Tibial artery (tissue), 4 donors: ENCODE measurements around the gene FAM174C.

ENCODE experiments used
- DNase-seq, 2 donors: peaks; one replicate each; pipeline ENCODE4 v3.0.0-alpha.2; 2019
- H3K27ac ChIP-seq, 2 donors: fragments of 200-600 bp; sonication (generic) in 1 of 2; 1 replicate in 1 of 2; 2 replicates in 1 of 2; pipeline ENCODE4 v1.5.1; 2018 to 2019; ENCODE audit warnings: mild to moderate bottlenecking in 1 of 2
- H3K27me3 ChIP-seq, 2 donors: fragments of 200-600 bp; sonication (generic) in 1 of 2; one replicate each; pipeline versions ENCODE4 v1.5.1 to v1.6.0; 2016 to 2019
- H3K36me3 ChIP-seq, 3 donors: fragments of 200-600 bp; sonication (generic) in 2 of 3; one replicate each; pipeline ENCODE4 v1.5.1; 2016 to 2019; ENCODE audit warnings: mild to moderate bottlenecking in 2 of 3
- H3K4me1 ChIP-seq, 4 donors: fragments of 200-600 bp; sonication (generic) in 2 of 4; 1 replicate in 3 of 4; 2 replicates in 1 of 4; pipeline ENCODE4 v1.5.1; 2016 to 2019
- H3K4me3 ChIP-seq, 2 donors: fragments of 200-600 bp; sonication (generic) in 1 of 2; 1 replicate in 1 of 2; 2 replicates in 1 of 2; pipeline ENCODE4 v1.5.1; 2018 to 2019; ENCODE audit warnings: mild to moderate bottlenecking in 2 of 2
- H3K9me3 ChIP-seq, 3 donors: fragments of 200-600 bp; sonication (generic) in 1 of 3; one replicate each; pipeline ENCODE4 v1.5.1; 2016 to 2019
- CTCF ChIP-seq, 2 experiments: fragments of 200-600 bp in 1 of 2; fragments of 450-650 bp in 1 of 2; IDR thresholded peaks; one replicate each; pipeline ENCODE4 v1.5.1; 2017 to 2019; ENCODE audit warnings: antibody characterized with exemption in 2 of 2, mild to moderate bottlenecking in 1 of 2, moderate library complexity in 1 of 2
- intact Hi-C: fragments of 100-400 bp; cut with DNase I; formaldehyde crosslinking; loops from one replicate; pipeline ENCODE4 v1.15.0; 2023; ENCODE audit warnings: low total_unique reads

Gene FAM174C

GRCh38 chr19:1311543-1312091, 36.3 kb downstream of the FAM174C start:
- intact Hi-C loops: no loop called here
- Histone ChIP-seq H3K27ac (no peak overlapping the region), H3K4me1 (peaks cover 0 to 13% (median 7%) of the 10 kb centered on the region in 4 donors), H3K27me3 (peaks cover 0 to 87% of the 10 kb centered on the region in 2 donors), H3K9me3 (no peaks in the 10 kb centered on the region), H3K36me3 (no peaks in the 10 kb centered on the region), H3K4me3 (no peak overlapping the region)
- DNase-seq: no peak
- TF ChIP-seq CTCF (IDR thresholded peaks at IDR 0.05): no peak

GRCh38 chr19:1312767-1313694, 37.7 kb downstream of the FAM174C start:
- Histone ChIP-seq H3K4me1 (peaks cover 0 to 13% (median 7%) of the 10 kb centered on the region in 4 donors), H3K36me3 (no peaks in the 10 kb centered on the region), H3K27me3 (peaks cover 0 to 100% of the 10 kb centered on the region in 2 donors), H3K4me3 (no peak overlapping the region), H3K9me3 (no peaks in the 10 kb centered on the region), H3K27ac (no peak overlapping the region)
- no peak for TF ChIP-seq CTCF (IDR thresholded peaks at IDR 0.05)
- intact Hi-C loops: no loop called here
- no peak for DNase-seq

- Histone ChIP-seq H3K4me3 (no peak overlapping the region), H3K4me1 (peaks cover 0 to 19% (median 7%) of the 10 kb centered on the region in 4 donors), H3K27me3 (peaks cover 0 to 100% of the 10 kb centered on the region in 2 donors), H3K9me3 (no peaks in the 10 kb centered on the region), H3K27ac (no peak overlapping the region), H3K36me3 (no peaks in the 10 kb centered on the region)
- no peak for TF ChIP-seq CTCF (IDR thresholded peaks at IDR 0.05)
- intact Hi-C loops: no loop called here
- no peak for DNase-seq
Observed at GRCh38 chr19:1313695-1314613, 38.6 kb downstream of the FAM174C start.

GRCh38 chr19:1315470-1316166, 40.3 kb downstream of the FAM174C start:
- no peaks in the 10 kb centered on the region for H3K36me3 ChIP-seq
- peaks cover 0 to 93% of the 10 kb centered on the region in 2 donors for H3K27me3 ChIP-seq
- TF ChIP-seq CTCF (IDR thresholded peaks at IDR 0.05): peak; percentile 50 to 53
- no peaks in the 10 kb centered on the region for H3K9me3 ChIP-seq
- H3K27ac ChIP-seq: no peak overlapping the region
- DNase-seq: no peak
- peak overlapping the region in 1 of 2 donors; percentile 27 for H3K4me3 ChIP-seq
- peaks cover 0 to 20% (median 7%) of the 10 kb centered on the region in 4 donors for H3K4me1 ChIP-seq
- intact Hi-C loops: loop anchor here (5.0 kb wide), 1 partner anchor 193 kb away; no protein-coding TSS in a partner anchor

- Histone ChIP-seq H3K27ac (no peak overlapping the region), H3K36me3 (no peaks in the 10 kb centered on the region), H3K4me3 (no peak overlapping the region), H3K4me1 (peaks cover 0 to 20% (median 7%) of the 10 kb centered on the region in 4 donors), H3K9me3 (no peaks in the 10 kb centered on the region), H3K27me3 (peaks cover 0 to 88% of the 10 kb centered on the region in 2 donors)
- intact Hi-C loops: loop anchor here (5.0 kb wide), 1 partner anchor 194 kb away; no protein-coding TSS in a partner anchor
- TF ChIP-seq CTCF (IDR thresholded peaks at IDR 0.05): no peak
- DNase-seq: no peak
Observed at GRCh38 chr19:1316466-1316865, 41.1 kb downstream of the FAM174C start.
